ENCODE data around the gene FNDC3A.

Gene FNDC3A

GRCh38 chr13:49040872-49041271 lies 65.2 kb downstream of the FNDC3A start:
- Histone ChIP-seq H3K9ac (ENCODE audit: low read length) (no peak overlapping the region), H2BK15ac (ENCODE audit: low read depth, poor library complexity, severe bottlenecking) (no peak overlapping the region), H3K18ac (ENCODE audit: low read depth in 1 of 2, low read length in 2 of 2) (no peak overlapping the region), H3K14ac (ENCODE audit: low read length in 2 of 2) (no peak overlapping the region), H3K27ac (ENCODE audit: low read length, poor library complexity, severe bottlenecking) (no peak overlapping the region), H3K4me1 (ENCODE audit: control insufficient read depth, insufficient read depth, low read depth, low read length) (peaks cover 3% of the 10 kb centered on the region), H3K4me3 (ENCODE audit: insufficient read depth in 1 of 2, low read depth in 1 of 2, low read length in 2 of 2) (no peak overlapping the region), H3K36me3 (ENCODE audit: control insufficient read depth in 1 of 2, insufficient read depth in 2 of 2, low read depth in 1 of 2, low read length in 2 of 2) (peaks cover 0 to 4% of the 10 kb centered on the region in 2 experiments), H2BK120ac (ENCODE audit: low read depth, low read length) (no peak overlapping the region), H2AFZ (ENCODE audit: low read depth, low read length) (no peak overlapping the region), H4K91ac (ENCODE audit: low read length) (no peak overlapping the region), H3K27me3 (ENCODE audit: control insufficient read depth in 1 of 2, insufficient read depth in 1 of 2, low read length in 2 of 2) (no peaks in the 10 kb centered on the region), H3K9me3 (ENCODE audit: control insufficient read depth, low read length) (no peaks in the 10 kb centered on the region), H2AK5ac (ENCODE audit: low read length, severe bottlenecking) (no peak overlapping the region), H4K8ac (ENCODE audit: low read length) (no peak overlapping the region), H2BK12ac (ENCODE audit: low read length in 2 of 2) (no peak overlapping the region), H3K79me1 (replicated peaks; ENCODE audit: low read length, poor library complexity, severe bottlenecking) (peaks cover 22% of the 10 kb centered on the region), H3K4ac (ENCODE audit: low read depth in 1 of 2, low read length in 2 of 2) (no peak overlapping the region), H3K4me2 (ENCODE audit: low read length, poor library complexity, severe bottlenecking) (no peak overlapping the region), H2BK5ac (ENCODE audit: low read depth, low read length, poor library complexity, severe bottlenecking) (no peak overlapping the region), H3K23ac (ENCODE audit: low read length in 2 of 2) (no peak overlapping the region)
- WGBS, result 100% methylated on average over 1 of the region's 3 CpGs
- DNase-seq, result no peak

- Histone ChIP-seq H2BK120ac (ENCODE audit: low read depth, low read length) (no peak overlapping the region), H3K27ac (ENCODE audit: low read length, poor library complexity, severe bottlenecking) (no peak overlapping the region), H3K4me1 (ENCODE audit: control insufficient read depth, insufficient read depth, low read depth, low read length) (peaks cover 3% of the 10 kb centered on the region), H3K4ac (ENCODE audit: low read depth in 1 of 2, low read length in 2 of 2) (no peak overlapping the region), H3K9me3 (ENCODE audit: control insufficient read depth, low read length) (no peaks in the 10 kb centered on the region), H2BK5ac (ENCODE audit: low read depth, low read length, poor library complexity, severe bottlenecking) (no peak overlapping the region), H2BK12ac (ENCODE audit: low read length in 2 of 2) (no peak overlapping the region), H3K9ac (ENCODE audit: low read length) (no peak overlapping the region), H3K23ac (ENCODE audit: low read length in 2 of 2) (no peak overlapping the region), H4K8ac (ENCODE audit: low read length) (no peak overlapping the region), H3K79me1 (replicated peaks; ENCODE audit: low read length, poor library complexity, severe bottlenecking) (peaks cover 21% of the 10 kb centered on the region), H3K18ac (ENCODE audit: low read depth in 1 of 2, low read length in 2 of 2) (no peak overlapping the region), H3K27me3 (ENCODE audit: control insufficient read depth in 1 of 2, insufficient read depth in 1 of 2, low read length in 2 of 2) (no peaks in the 10 kb centered on the region), H2BK15ac (ENCODE audit: low read depth, poor library complexity, severe bottlenecking) (no peak overlapping the region), H4K91ac (ENCODE audit: low read length) (no peak overlapping the region), H2AK5ac (ENCODE audit: low read length, severe bottlenecking) (no peak overlapping the region), H3K4me3 (ENCODE audit: insufficient read depth in 1 of 2, low read depth in 1 of 2, low read length in 2 of 2) (no peak overlapping the region), H2AFZ (ENCODE audit: low read depth, low read length) (no peak overlapping the region), H3K36me3 (ENCODE audit: control insufficient read depth in 1 of 2, insufficient read depth in 2 of 2, low read depth in 1 of 2, low read length in 2 of 2) (peaks cover 0 to 4% of the 10 kb centered on the region in 2 experiments), H3K14ac (ENCODE audit: low read length in 2 of 2) (no peak overlapping the region), H3K4me2 (ENCODE audit: low read length, poor library complexity, severe bottlenecking) (no peak overlapping the region)
- 83% methylated on average over 2 of the region's 2 CpGs for WGBS
- DNase-seq, result no peak
Measured at GRCh38 chr13:49042476-49042875, 66.8 kb downstream of the FNDC3A start.

GRCh38 chr13:49044008-49044407 lies 68.3 kb downstream of the FNDC3A start:
- Histone ChIP-seq H4K8ac (ENCODE audit: low read length) (no peak overlapping the region), H3K4me2 (ENCODE audit: low read length, poor library complexity, severe bottlenecking) (no peak overlapping the region), H3K9me3 (ENCODE audit: control insufficient read depth, low read length) (no peaks in the 10 kb centered on the region), H3K4ac (ENCODE audit: low read depth in 1 of 2, low read length in 2 of 2) (no peak overlapping the region), H2BK120ac (ENCODE audit: low read depth, low read length) (no peak overlapping the region), H3K27ac (ENCODE audit: low read length, poor library complexity, severe bottlenecking) (no peak overlapping the region), H3K4me1 (ENCODE audit: control insufficient read depth, insufficient read depth, low read depth, low read length) (peaks cover 3% of the 10 kb centered on the region), H2BK5ac (ENCODE audit: low read depth, low read length, poor library complexity, severe bottlenecking) (no peak overlapping the region), H2BK12ac (ENCODE audit: low read length in 2 of 2) (no peak overlapping the region), H4K91ac (ENCODE audit: low read length) (no peak overlapping the region), H3K27me3 (ENCODE audit: control insufficient read depth in 1 of 2, insufficient read depth in 1 of 2, low read length in 2 of 2) (no peaks in the 10 kb centered on the region), H3K9ac (ENCODE audit: low read length) (no peak overlapping the region), H2AK5ac (ENCODE audit: low read length, severe bottlenecking) (no peak overlapping the region), H3K4me3 (ENCODE audit: insufficient read depth in 1 of 2, low read depth in 1 of 2, low read length in 2 of 2) (no peak overlapping the region), H3K18ac (ENCODE audit: low read depth in 1 of 2, low read length in 2 of 2) (no peak overlapping the region), H3K14ac (ENCODE audit: low read length in 2 of 2) (no peak overlapping the region), H3K36me3 (ENCODE audit: control insufficient read depth in 1 of 2, insufficient read depth in 2 of 2, low read depth in 1 of 2, low read length in 2 of 2) (peaks cover 0 to 4% of the 10 kb centered on the region in 2 experiments), H2AFZ (ENCODE audit: low read depth, low read length) (no peak overlapping the region), H3K23ac (ENCODE audit: low read length in 2 of 2) (no peak overlapping the region), H2BK15ac (ENCODE audit: low read depth, poor library complexity, severe bottlenecking) (no peak overlapping the region), H3K79me1 (replicated peaks; ENCODE audit: low read length, poor library complexity, severe bottlenecking) (peaks cover 12% of the 10 kb centered on the region)
- 42% methylated on average over 2 of the region's 3 CpGs for WGBS
- DNase-seq, result no peak

- no peak overlapping the region for H3K4ac ChIP-seq (ENCODE audit: low read depth in 1 of 2, low read length in 2 of 2)
- H2AFZ ChIP-seq (ENCODE audit: low read depth, low read length), result no peak overlapping the region
- no peak overlapping the region for H3K4me2 ChIP-seq (ENCODE audit: low read length, poor library complexity, severe bottlenecking)
- peaks cover 0 to 4% of the 10 kb centered on the region in 2 experiments for H3K36me3 ChIP-seq (ENCODE audit: control insufficient read depth in 1 of 2, insufficient read depth in 2 of 2, low read depth in 1 of 2, low read length in 2 of 2)
- H4K91ac ChIP-seq (ENCODE audit: low read length), result no peak overlapping the region
- H3K18ac ChIP-seq (ENCODE audit: low read depth in 1 of 2, low read length in 2 of 2), result no peak overlapping the region
- 96% methylated on average over 2 of the region's 2 CpGs for WGBS
- no peaks in the 10 kb centered on the region for H3K27me3 ChIP-seq (ENCODE audit: control insufficient read depth in 1 of 2, insufficient read depth in 1 of 2, low read length in 2 of 2)
- H3K14ac ChIP-seq (ENCODE audit: low read length in 2 of 2), result no peak overlapping the region
- H3K23ac ChIP-seq (ENCODE audit: low read length in 2 of 2), result no peak overlapping the region
- no peak overlapping the region for H4K8ac ChIP-seq (ENCODE audit: low read length)
- no peak overlapping the region for H3K27ac ChIP-seq (ENCODE audit: low read length, poor library complexity, severe bottlenecking)
- H2BK120ac ChIP-seq (ENCODE audit: low read depth, low read length), result no peak overlapping the region
- DNase-seq, result no peak
- no peak overlapping the region for H2BK5ac ChIP-seq (ENCODE audit: low read depth, low read length, poor library complexity, severe bottlenecking)
- H3K4me1 ChIP-seq (ENCODE audit: control insufficient read depth, insufficient read depth, low read depth, low read length), result peaks cover 3% of the 10 kb centered on the region
- peaks cover 15% of the 10 kb centered on the region for H3K79me1 ChIP-seq (replicated peaks; ENCODE audit: low read length, poor library complexity, severe bottlenecking)
- no peaks in the 10 kb centered on the region for H3K9me3 ChIP-seq (ENCODE audit: control insufficient read depth, low read length)
- H3K9ac ChIP-seq (ENCODE audit: low read length), result no peak overlapping the region
- no peak overlapping the region for H2BK12ac ChIP-seq (ENCODE audit: low read length in 2 of 2)
- no peak overlapping the region for H2AK5ac ChIP-seq (ENCODE audit: low read length, severe bottlenecking)
- H3K4me3 ChIP-seq (ENCODE audit: insufficient read depth in 1 of 2, low read depth in 1 of 2, low read length in 2 of 2), result no peak overlapping the region
- H2BK15ac ChIP-seq (ENCODE audit: low read depth, poor library complexity, severe bottlenecking), result no peak overlapping the region
Measured at GRCh38 chr13:49044836-49045235, 69.1 kb downstream of the FNDC3A start.

All from mesenchymal stem cell (in vitro differentiated cells and primary cell).